Uterus (tissue), 2 donors: ENCODE measurements around the gene DSG1.

Source experiments
- CTCF ChIP-seq, 4 experiments: fragments of 200-600 bp in 2 of 4; fragments of 450-650 bp in 2 of 4; sonication (generic) in 2 of 4; IDR thresholded peaks; one replicate each; pipeline ENCODE4 v1.5.1; 2016 to 2019; ENCODE audit warnings: antibody characterized with exemption in 4 of 4, mild to moderate bottlenecking in 2 of 4, moderate library complexity in 1 of 4
- POLR2A ChIP-seq, 2 donors: fragments of 450-650 bp; IDR thresholded peaks; one replicate each; pipeline ENCODE4 v1.6.1; 2016; ENCODE audit warnings: antibody characterized with exemption in 2 of 2, mild to moderate bottlenecking in 1 of 2, moderate library complexity in 1 of 2

GRCh38 chr18:31321719-31322118, 3.8 kb downstream of the DSG1 start:
- TF ChIP-seq CTCF (IDR thresholded peaks at IDR 0.05) (no peak), POLR2A (IDR thresholded peaks at IDR 0.05) (no peak)
